A549 (cell line): ENCODE data around the gene CASP10.

Source experiments
- BHLHE40 ChIP-seq: IDR thresholded peaks from 2 replicates; pipeline ENCODE4 v1.6.1; 2012; ENCODE audit warnings: low read depth, low read length, inconsistent platforms
- POLR2A ChIP-seq: IDR thresholded peaks from 2 replicates; pipeline ENCODE4 v1.6.1; 2012; ENCODE audit warnings: mild to moderate bottlenecking, low read length
- TF ChIP-seq, protein P1 (sequence below): fragments of 200-600 bp; sonication (generic); IDR thresholded peaks from 2 replicates; pipeline ENCODE4 v1.6.1; 2016; ENCODE audit warnings: antibody characterized with exemption, mild to moderate bottlenecking, moderate library complexity

DNA sequence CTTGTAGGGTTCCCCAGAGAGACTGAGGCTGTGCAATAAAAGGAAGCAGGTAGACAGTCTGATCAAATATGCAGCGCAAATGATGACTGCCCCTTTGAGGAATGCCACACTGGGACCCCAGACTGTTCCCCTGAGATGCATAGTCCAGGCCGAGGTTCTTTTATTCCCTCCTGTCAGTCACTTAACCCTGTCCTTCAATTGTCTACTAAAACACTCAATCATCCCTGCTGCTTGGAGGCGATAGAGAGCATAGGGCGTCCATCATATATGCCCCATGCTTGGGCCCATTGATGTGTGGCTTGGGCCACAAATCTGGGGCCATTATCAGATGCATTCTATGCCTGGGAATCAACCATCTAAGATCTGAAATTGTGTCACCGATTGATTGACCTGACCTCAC is 61.9 kb downstream of the CASP10 start:
- TF ChIP-seq POLR2A (no peak), BHLHE40 (no peak)
- TF ChIP-seq, protein P1, sequence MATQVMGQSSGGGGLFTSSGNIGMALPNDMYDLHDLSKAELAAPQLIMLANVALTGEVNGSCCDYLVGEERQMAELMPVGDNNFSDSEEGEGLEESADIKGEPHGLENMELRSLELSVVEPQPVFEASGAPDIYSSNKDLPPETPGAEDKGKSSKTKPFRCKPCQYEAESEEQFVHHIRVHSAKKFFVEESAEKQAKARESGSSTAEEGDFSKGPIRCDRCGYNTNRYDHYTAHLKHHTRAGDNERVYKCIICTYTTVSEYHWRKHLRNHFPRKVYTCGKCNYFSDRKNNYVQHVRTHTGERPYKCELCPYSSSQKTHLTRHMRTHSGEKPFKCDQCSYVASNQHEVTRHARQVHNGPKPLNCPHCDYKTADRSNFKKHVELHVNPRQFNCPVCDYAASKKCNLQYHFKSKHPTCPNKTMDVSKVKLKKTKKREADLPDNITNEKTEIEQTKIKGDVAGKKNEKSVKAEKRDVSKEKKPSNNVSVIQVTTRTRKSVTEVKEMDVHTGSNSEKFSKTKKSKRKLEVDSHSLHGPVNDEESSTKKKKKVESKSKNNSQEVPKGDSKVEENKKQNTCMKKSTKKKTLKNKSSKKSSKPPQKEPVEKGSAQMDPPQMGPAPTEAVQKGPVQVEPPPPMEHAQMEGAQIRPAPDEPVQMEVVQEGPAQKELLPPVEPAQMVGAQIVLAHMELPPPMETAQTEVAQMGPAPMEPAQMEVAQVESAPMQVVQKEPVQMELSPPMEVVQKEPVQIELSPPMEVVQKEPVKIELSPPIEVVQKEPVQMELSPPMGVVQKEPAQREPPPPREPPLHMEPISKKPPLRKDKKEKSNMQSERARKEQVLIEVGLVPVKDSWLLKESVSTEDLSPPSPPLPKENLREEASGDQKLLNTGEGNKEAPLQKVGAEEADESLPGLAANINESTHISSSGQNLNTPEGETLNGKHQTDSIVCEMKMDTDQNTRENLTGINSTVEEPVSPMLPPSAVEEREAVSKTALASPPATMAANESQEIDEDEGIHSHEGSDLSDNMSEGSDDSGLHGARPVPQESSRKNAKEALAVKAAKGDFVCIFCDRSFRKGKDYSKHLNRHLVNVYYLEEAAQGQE, result no peak
